Endodermal cell (in vitro differentiated cells): Measurements from ENCODE around the gene RGS7. TPM values are rescaled to one million over a fixed set of nuclear protein-coding genes. Genes with fewer than 3 reads are reported as not detected.

Experiments
- DNase-seq: peaks from one replicate; pipeline ENCODE4 v3.0.0-alpha.2; 2017
- H3K27ac ChIP-seq: 2 replicates; pipeline ENCODE4 v1.5.1; 2013; ENCODE audit warnings: mild to moderate bottlenecking, low read depth, low read length, moderate library complexity
- H3K27me3 ChIP-seq: 2 replicates; pipeline ENCODE4 v1.6.1; 2013; ENCODE audit warnings: mild to moderate bottlenecking, low read length, moderate library complexity; ENCODE audit not compliant: insufficient read depth, control insufficient read depth, poor library complexity, severe bottlenecking
- H3K36me3 ChIP-seq: 2 replicates; pipeline ENCODE4 v1.7.0; 2013; ENCODE audit warnings: mild to moderate bottlenecking, low read length, moderate library complexity; ENCODE audit not compliant: control insufficient read depth, insufficient read depth
- H3K4me1 ChIP-seq: one replicate; pipeline ENCODE4 v1.7.0; 2013; ENCODE audit warnings: low read length; ENCODE audit not compliant: control insufficient read depth, insufficient read depth
- H3K4me3 ChIP-seq: 2 replicates; pipeline ENCODE4 v1.5.1; 2013; ENCODE audit warnings: mild to moderate bottlenecking, low read length, moderate library complexity
- H3K9ac ChIP-seq: 2 replicates; pipeline ENCODE4 v1.6.1; 2013; ENCODE audit warnings: mild to moderate bottlenecking, low read length, moderate library complexity; ENCODE audit not compliant: poor library complexity, severe bottlenecking; ENCODE audit errors: extremely low read depth
- H3K9me3 ChIP-seq: 2 replicates; pipeline ENCODE4 v1.6.1; 2013; ENCODE audit warnings: mild to moderate bottlenecking, low read length, moderate library complexity; ENCODE audit not compliant: control insufficient read depth
- H3K27ac Mint-ChIP-seq: 2 replicates; pipeline ENCODE4 v1.8.0; 2020; ENCODE audit warnings: mixed read lengths
- H3K27me3 Mint-ChIP-seq: 2 replicates; pipeline ENCODE4 v1.8.0; 2021; ENCODE audit warnings: mild to moderate bottlenecking, mixed read lengths; ENCODE audit not compliant: insufficient read depth
- H3K36me3 Mint-ChIP-seq: 2 replicates; pipeline ENCODE4 v1.8.0; 2020; ENCODE audit warnings: low read depth, mixed read lengths
- H3K4me1 Mint-ChIP-seq: 2 replicates; pipeline ENCODE4 v1.8.0; 2020; ENCODE audit warnings: mixed read lengths
- H3K4me3 Mint-ChIP-seq: 2 replicates; pipeline ENCODE4 v1.8.0; 2020; ENCODE audit warnings: mild to moderate bottlenecking, moderate library complexity, mixed read lengths
- H3K9me3 Mint-ChIP-seq: 2 replicates; pipeline ENCODE4 v1.8.0; 2020; ENCODE audit warnings: mild to moderate bottlenecking, mixed read lengths
- CTCF ChIP-seq: fragments of 200-600 bp; sonication (generic); conservative IDR thresholded peaks from 2 replicates; pipeline ENCODE4 v1.5.0; 2021; ENCODE audit warnings: antibody characterized with exemption, mild to moderate bottlenecking
- WGBS, 2 experiments: methylation state at CpG; one replicate each; pipeline versions ENCODE4 v1.1.5 to v1.1.7; 2013; ENCODE audit warnings: missing lambda C conversion rate in 2 of 2, mixed read lengths in 1 of 2; ENCODE audit not compliant: insufficient coverage in 1 of 2, insufficient read length in 1 of 2; 5-methylcytosine and 5-hydroxymethylcytosine counted together
- total RNA-seq, 2 donors: library from RNA; stranded (reverse); fragmentation: NEBNext Ultra II Directional in 1 of 2; extraction: Animal tissue kit (Norgen Biotek cat#: 25700) in 1 of 2; gene quantifications; 2 replicates in 1 of 2; 3 replicates in 1 of 2; pipeline ENCODE4 v1.2.1, GENCODE V29; 2021

RGS7 gene
- total RNA-seq, 2 donors from 2014 or later = 1.0 to 1.1 TPM

GRCh38 chr1:241235256-241235897, 121.6 kb downstream of the RGS7 start:
- Mint-ChIP-seq H3K27ac (no peak overlapping the region), H3K36me3 (no peaks in the 10 kb centered on the region), H3K4me1 (peaks cover 1% of the 10 kb centered on the region), H3K4me3 (no peak overlapping the region), H3K9me3 (no peaks in the 10 kb centered on the region), H3K27me3 (no peaks in the 10 kb centered on the region)
- H3K4me1 ChIP-seq = no peaks in the 10 kb centered on the region
- no peak overlapping the region for H3K9ac ChIP-seq
- H3K4me3 ChIP-seq = no peak overlapping the region
- H3K9me3 ChIP-seq = no peaks in the 10 kb centered on the region
- TF ChIP-seq CTCF = no peak
- no peak overlapping the region for H3K27ac ChIP-seq
- no peak for DNase-seq
- WGBS, 2 experiments = 67 to 96% methylated on average over 2 of the region's 2 CpGs
- H3K27me3 ChIP-seq = no peaks in the 10 kb centered on the region
- no peaks in the 10 kb centered on the region for H3K36me3 ChIP-seq

DNA sequence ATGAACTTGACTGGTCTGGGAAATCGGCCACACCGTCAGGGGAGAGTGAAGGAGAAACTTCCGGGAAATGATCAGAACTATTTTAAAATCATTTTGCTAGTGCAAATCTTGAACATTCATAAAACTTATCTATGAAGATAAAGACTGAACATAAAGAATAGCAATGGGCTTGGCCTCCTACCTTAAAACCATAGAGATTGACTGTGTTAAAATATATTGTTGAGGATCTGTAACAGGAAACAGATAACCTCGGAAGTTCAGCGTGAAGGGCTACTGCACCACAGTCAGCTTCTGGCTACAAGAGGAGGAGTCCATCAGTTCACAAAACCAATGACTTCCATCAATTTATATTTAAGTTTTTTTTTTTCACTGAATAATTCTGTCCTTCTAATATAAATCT, 127.3 kb downstream of the RGS7 start:
- H3K27me3 Mint-ChIP-seq = no peaks in the 10 kb centered on the region
- H3K27ac Mint-ChIP-seq = no peak overlapping the region
- H3K36me3 Mint-ChIP-seq = no peaks in the 10 kb centered on the region
- H3K9me3 Mint-ChIP-seq = no peaks in the 10 kb centered on the region
- H3K4me3 Mint-ChIP-seq = no peak overlapping the region
- Histone ChIP-seq H3K27me3 (no peaks in the 10 kb centered on the region), H3K4me1 (no peaks in the 10 kb centered on the region), H3K9ac (no peak overlapping the region), H3K9me3 (no peaks in the 10 kb centered on the region), H3K36me3 (no peaks in the 10 kb centered on the region), H3K27ac (no peak overlapping the region), H3K4me3 (no peak overlapping the region)
- no peaks in the 10 kb centered on the region for H3K4me1 Mint-ChIP-seq
- TF ChIP-seq CTCF = no peak
- no peak for DNase-seq
- 89% methylated on average over 5 of the region's 5 CpGs; no CpG with 5 or more reads in 1 of the 2 experiments for WGBS, 2 experiments

DNA sequence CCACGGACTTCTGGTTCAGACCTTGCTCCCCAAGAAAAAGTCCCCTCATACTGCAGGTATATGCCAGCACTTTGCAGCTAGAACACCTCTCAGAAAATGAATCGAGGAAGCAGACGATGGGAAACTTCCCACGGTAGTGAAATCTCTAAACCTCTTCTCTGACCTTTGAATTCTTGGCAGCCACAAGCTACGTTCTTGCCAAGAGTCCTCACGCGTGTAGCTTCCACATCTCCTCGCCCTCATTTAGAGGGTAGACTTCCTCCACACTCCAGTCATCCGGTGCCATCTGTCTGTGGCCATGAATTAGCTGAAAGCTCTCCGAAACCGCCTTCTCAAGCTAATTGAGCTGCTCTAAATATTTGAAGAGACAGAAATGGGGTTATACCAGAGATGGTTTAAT, 127.8 kb downstream of the RGS7 start:
- Mint-ChIP-seq H3K27me3 (no peaks in the 10 kb centered on the region), H3K9me3 (no peaks in the 10 kb centered on the region), H3K4me3 (no peak overlapping the region), H3K27ac (no peak overlapping the region), H3K36me3 (no peaks in the 10 kb centered on the region), H3K4me1 (no peaks in the 10 kb centered on the region)
- 91 to 92% methylated on average over 8 to 11 of the region's 11 CpGs for WGBS, 2 experiments
- TF ChIP-seq CTCF = no peak
- H3K27me3 ChIP-seq = no peaks in the 10 kb centered on the region
- no peak overlapping the region for H3K9ac ChIP-seq
- no peak overlapping the region for H3K4me3 ChIP-seq
- no peak for DNase-seq
- H3K36me3 ChIP-seq = no peaks in the 10 kb centered on the region
- H3K9me3 ChIP-seq = no peaks in the 10 kb centered on the region
- no peaks in the 10 kb centered on the region for H3K4me1 ChIP-seq
- H3K27ac ChIP-seq = no peak overlapping the region
